Measurements from ENCODE around the gene GIMAP1.
"Not testable (repeated sequence)": the region's sequence is repeated elsewhere in the genome, so short reads cannot be mapped to it uniquely, and the experiment has no call there.

The GIMAP1 gene

DNA sequence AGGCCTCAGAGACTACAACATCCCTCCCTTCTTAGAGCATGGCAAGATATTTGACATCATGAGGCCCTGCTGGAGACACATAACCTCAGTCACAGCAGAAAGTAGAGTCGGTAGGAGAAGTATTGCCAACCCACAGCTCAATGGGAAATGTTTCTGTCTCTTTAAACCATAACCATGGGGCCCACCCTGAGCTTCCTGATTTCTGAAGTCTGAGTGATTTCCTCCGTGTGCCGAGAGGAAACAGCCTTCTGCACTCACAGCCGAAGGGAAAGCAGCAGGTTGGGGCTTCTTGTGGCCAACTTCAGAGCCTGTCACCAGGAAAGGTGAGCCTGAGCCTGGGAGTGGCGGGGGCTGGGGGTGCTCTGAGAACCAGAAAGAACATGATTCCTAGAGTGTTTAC, at the start of gene GIMAP1:
Gene GIMAP1 (plus strand): TSS at position 246 of the 400 bp plus-strand sequence. CDS start 2,435 bp downstream, outside the sequence.
- peak within 1 kb of the TSS; percentile 96 for H3K4me3 Mint-ChIP-seq
- H3K27ac Mint-ChIP-seq (ENCODE audit: low read depth) = peak within 1 kb of the TSS; percentile 90
- H3K36me3 Mint-ChIP-seq (ENCODE audit: insufficient read depth) = peaks cover 36% of the 10 kb centered on the region
- no peaks in the 10 kb centered on the region for H3K27me3 Mint-ChIP-seq
- no peaks in the 10 kb centered on the region for H3K9me3 Mint-ChIP-seq
- DNase-seq (ENCODE audit: low spot score in 2 of 2) = peak in 1 of 2 donors; percentile 45
- peaks cover 73% of the 10 kb centered on the region for H3K4me1 Mint-ChIP-seq
- ATAC-seq (replicated peaks; ENCODE audit: extremely low read depth, poor library complexity, severe bottlenecking) = peak; percentile 82

- Mint-ChIP-seq H3K27ac (ENCODE audit: low read depth) (peak overlapping the region; percentile 98), H3K9me3 (no peaks in the 10 kb centered on the region), H3K27me3 (no peaks in the 10 kb centered on the region), H3K36me3 (ENCODE audit: insufficient read depth) (peaks cover 18% of the 10 kb centered on the region), H3K4me3 (peak overlapping the region; percentile 37), H3K4me1 (peaks cover 77% of the 10 kb centered on the region)
- DNase-seq (ENCODE audit: low spot score in 2 of 2) (peak in 1 of 2 donors; percentile 64), ATAC-seq (replicated peaks; ENCODE audit: extremely low read depth, poor library complexity, severe bottlenecking) (peak; percentile 84)
Measured at GRCh38 chr7:150668472-150668911, 47.9 kb upstream of the GIMAP1 start.

- DNase-seq (ENCODE audit: low spot score in 2 of 2) (no peak), ATAC-seq (replicated peaks; ENCODE audit: extremely low read depth, poor library complexity, severe bottlenecking) (no peak)
- H3K36me3 Mint-ChIP-seq (ENCODE audit: insufficient read depth) = peaks cover 16% of the 10 kb centered on the region
- peaks cover 72% of the 10 kb centered on the region for H3K4me1 Mint-ChIP-seq
- no peaks in the 10 kb centered on the region for H3K9me3 Mint-ChIP-seq
- peak overlapping the region; percentile 37 for H3K4me3 Mint-ChIP-seq
- no peaks in the 10 kb centered on the region for H3K27me3 Mint-ChIP-seq
- H3K27ac Mint-ChIP-seq (ENCODE audit: low read depth) = peak overlapping the region; percentile 98
Measured at GRCh38 chr7:150668977-150669376, 47.4 kb upstream of the GIMAP1 start.

DNA sequence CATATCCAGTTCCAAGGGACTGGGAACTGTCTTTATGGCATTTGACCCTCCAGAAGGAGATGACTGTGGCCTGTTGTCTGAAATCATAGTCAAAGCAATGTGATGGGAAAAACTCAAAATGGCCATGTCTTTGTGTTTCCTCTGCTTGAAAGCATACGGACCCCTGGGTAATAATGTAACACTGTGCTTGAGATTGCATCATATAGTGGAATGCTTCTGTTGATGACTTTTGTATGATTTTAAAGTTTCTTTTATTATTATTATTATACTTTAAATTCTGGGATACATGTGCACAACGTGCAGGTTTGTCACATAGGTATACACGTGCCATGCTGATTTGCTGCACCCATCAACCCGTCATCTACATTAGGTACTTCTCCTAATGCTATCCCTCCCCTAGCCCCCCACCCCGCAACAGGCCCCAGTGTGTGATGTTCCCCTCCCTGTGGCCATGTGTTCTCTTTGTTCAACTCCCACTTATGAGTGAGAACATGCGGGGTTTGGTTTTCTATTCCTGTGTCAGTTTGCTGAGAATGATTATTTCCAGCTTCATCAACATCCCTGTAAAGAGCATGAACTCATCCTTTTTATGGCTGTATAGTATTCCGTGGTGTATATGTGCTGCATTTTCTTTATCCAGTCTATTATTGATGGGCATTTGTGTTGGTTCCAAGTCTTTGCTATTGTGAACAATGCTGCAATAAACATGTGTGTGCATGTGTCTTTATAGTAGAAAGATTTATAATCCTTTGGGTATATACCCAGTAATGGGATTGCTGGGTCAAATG, 44.4 kb upstream of the GIMAP1 start:
- Mint-ChIP-seq H3K27ac (ENCODE audit: low read depth) (peak overlapping the region; percentile 88), H3K4me1 (peaks cover 65% of the 10 kb centered on the region)
- H3K27me3 Mint-ChIP-seq; ATAC-seq (replicated peaks; ENCODE audit: extremely low read depth, poor library complexity, severe bottlenecking); H3K4me3 Mint-ChIP-seq; DNase-seq (ENCODE audit: low spot score in 2 of 2); H3K9me3 Mint-ChIP-seq; H3K36me3 Mint-ChIP-seq (ENCODE audit: insufficient read depth): not testable (repeated sequence)

- H3K27ac Mint-ChIP-seq (ENCODE audit: low read depth) = peak overlapping the region; percentile 91
- ATAC-seq (replicated peaks; ENCODE audit: extremely low read depth, poor library complexity, severe bottlenecking) (no peak), DNase-seq (ENCODE audit: low spot score in 2 of 2) (no peak)
- H3K27me3 Mint-ChIP-seq = no peaks in the 10 kb centered on the region
- H3K9me3 Mint-ChIP-seq = peaks cover 6% of the 10 kb centered on the region
- H3K36me3 Mint-ChIP-seq (ENCODE audit: insufficient read depth) = peaks cover 7% of the 10 kb centered on the region
- H3K4me1 Mint-ChIP-seq = peaks cover 67% of the 10 kb centered on the region
- H3K4me3 Mint-ChIP-seq = peak overlapping the region; percentile 46
Measured at GRCh38 chr7:150675714-150676113, 40.7 kb upstream of the GIMAP1 start.

DNA sequence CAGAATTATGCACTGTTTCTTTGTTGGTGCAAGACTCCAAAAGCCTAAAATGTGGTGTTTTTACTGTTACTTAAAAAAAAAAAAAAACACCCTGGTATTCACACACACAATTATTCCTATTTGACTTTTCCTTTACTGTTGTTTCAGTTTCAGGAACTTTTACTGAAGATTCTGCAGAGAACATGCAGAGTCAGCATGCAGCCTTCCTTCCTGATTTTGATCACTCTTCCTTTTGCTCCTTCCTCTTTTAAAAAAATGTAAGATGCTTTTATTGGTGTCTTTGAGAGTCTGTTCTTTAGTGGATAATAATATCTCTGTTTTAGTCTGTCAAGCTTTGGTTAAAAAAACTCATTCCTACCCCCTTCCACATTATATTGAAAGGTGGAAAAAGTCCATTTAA, 40.1 kb upstream of the GIMAP1 start:
- H3K27me3 Mint-ChIP-seq; H3K9me3 Mint-ChIP-seq; H3K36me3 Mint-ChIP-seq (ENCODE audit: insufficient read depth); DNase-seq (ENCODE audit: low spot score in 2 of 2); ATAC-seq (replicated peaks; ENCODE audit: extremely low read depth, poor library complexity, severe bottlenecking): not testable (repeated sequence)
- H3K4me1 Mint-ChIP-seq = peaks cover 67% of the 10 kb centered on the region
- H3K27ac Mint-ChIP-seq (ENCODE audit: low read depth) = peak overlapping the region; percentile 91
- H3K4me3 Mint-ChIP-seq = peak overlapping the region; percentile 65

DNA sequence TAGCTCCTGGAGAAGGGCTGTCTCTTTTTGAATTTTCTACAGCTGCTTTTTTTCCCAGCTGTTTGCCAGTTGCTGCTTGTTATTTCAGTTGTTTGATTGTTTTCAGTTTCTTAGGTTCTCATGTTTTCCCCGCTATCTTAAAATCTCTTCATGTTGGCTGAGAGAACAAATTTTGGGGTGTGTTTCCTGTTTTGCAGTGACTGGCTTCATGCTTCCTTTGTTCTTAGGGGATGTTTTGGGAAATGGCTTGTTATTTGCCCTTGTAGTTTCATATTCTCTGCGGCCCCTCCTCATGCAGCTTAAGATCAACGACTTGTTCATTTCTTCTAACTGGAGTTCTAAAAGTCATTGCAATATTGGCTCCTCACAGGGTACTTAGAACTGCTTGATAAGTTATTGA, 39.6 kb upstream of the GIMAP1 start:
- Mint-ChIP-seq H3K4me1 (peaks cover 67% of the 10 kb centered on the region), H3K27ac (ENCODE audit: low read depth) (peak overlapping the region; percentile 91), H3K4me3 (peak overlapping the region; percentile 65)
- not testable (repeated sequence) for DNase-seq (ENCODE audit: low spot score in 2 of 2); H3K27me3 Mint-ChIP-seq; H3K9me3 Mint-ChIP-seq; H3K36me3 Mint-ChIP-seq (ENCODE audit: insufficient read depth)
- ATAC-seq (replicated peaks; ENCODE audit: extremely low read depth, poor library complexity, severe bottlenecking) = peak; percentile 96

DNA sequence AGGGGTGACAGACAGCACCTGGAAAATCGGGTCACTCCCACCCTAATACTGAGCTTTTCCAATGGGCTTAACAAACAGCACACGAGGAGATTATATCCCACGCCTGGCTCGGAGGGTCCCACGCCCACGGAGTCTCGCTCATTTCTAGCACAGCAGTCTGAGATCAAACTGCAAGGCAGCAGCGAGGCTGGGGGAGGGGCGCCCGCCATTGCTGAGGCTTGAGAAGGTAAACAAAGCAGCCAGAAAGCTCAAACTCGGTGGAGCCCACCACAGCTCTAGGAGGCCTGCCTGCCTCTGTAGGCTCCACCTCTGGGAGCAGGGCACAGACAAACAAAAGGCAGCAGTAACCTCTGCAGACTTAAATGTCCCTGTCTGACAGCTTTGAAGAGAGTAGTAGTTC, 37.8 kb upstream of the GIMAP1 start:
- H3K9me3 Mint-ChIP-seq; H3K36me3 Mint-ChIP-seq (ENCODE audit: insufficient read depth): not testable (repeated sequence)
- peak overlapping the region; percentile 50 for H3K4me3 Mint-ChIP-seq

DNA sequence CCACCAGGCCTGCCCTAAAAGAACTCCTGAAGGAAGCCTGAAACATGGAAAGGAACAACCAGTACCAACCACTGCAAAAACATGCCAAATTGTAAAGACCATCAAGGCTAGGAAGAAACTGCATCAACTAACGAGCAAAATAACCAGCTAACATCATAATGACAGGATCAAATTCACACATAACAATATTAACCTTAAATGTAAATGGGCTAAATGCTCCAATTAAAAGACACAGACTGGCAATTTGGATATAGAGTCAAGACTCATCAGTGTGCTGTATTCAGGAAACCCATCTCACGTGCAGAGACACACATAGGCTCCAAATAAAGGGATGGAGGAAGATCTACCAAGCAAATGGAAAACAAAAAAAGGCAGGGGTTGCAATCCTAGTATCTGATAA, 36.0 kb upstream of the GIMAP1 start:
- H3K27ac Mint-ChIP-seq (ENCODE audit: low read depth) = peak overlapping the region; percentile 98

More for the DNA sequence above, 37.8 kb upstream of the GIMAP1 start:
- Mint-ChIP-seq H3K27ac (ENCODE audit: low read depth) (peak overlapping the region; percentile 38), H3K4me1 (peaks cover 77% of the 10 kb centered on the region)
- H3K27me3 Mint-ChIP-seq; ATAC-seq (replicated peaks; ENCODE audit: extremely low read depth, poor library complexity, severe bottlenecking); DNase-seq (ENCODE audit: low spot score in 2 of 2): not testable (repeated sequence)

GRCh38 chr7:150685219-150686029, 31.0 kb upstream of the GIMAP1 start, which contains the start of gene GIMAP2:
TSS of gene GIMAP2 (plus strand) at chr7:150685706. CDS start at chr7:150687060, 1,354 bp downstream.
- peak within 1 kb of the TSS; percentile 98 for H3K27ac Mint-ChIP-seq (ENCODE audit: low read depth)
- H3K4me1 Mint-ChIP-seq = peaks cover 87% of the 10 kb centered on the region
- peak within 1 kb of the TSS; percentile 95 for H3K4me3 Mint-ChIP-seq
- peaks cover 12% of the 10 kb centered on the region for H3K9me3 Mint-ChIP-seq
- peak; percentile 84 for ATAC-seq (replicated peaks; ENCODE audit: extremely low read depth, poor library complexity, severe bottlenecking)
- peaks cover 39% of the 10 kb centered on the region for H3K36me3 Mint-ChIP-seq (ENCODE audit: insufficient read depth)
- H3K27me3 Mint-ChIP-seq = no peaks in the 10 kb centered on the region
- DNase-seq (ENCODE audit: low spot score in 2 of 2) = no peak

More for the DNA sequence above, 36.0 kb upstream of the GIMAP1 start:
- H3K27me3 Mint-ChIP-seq; ATAC-seq (replicated peaks; ENCODE audit: extremely low read depth, poor library complexity, severe bottlenecking); H3K36me3 Mint-ChIP-seq (ENCODE audit: insufficient read depth); DNase-seq (ENCODE audit: low spot score in 2 of 2); H3K9me3 Mint-ChIP-seq; H3K4me3 Mint-ChIP-seq: not testable (repeated sequence)
- peaks cover 86% of the 10 kb centered on the region for H3K4me1 Mint-ChIP-seq

DNA sequence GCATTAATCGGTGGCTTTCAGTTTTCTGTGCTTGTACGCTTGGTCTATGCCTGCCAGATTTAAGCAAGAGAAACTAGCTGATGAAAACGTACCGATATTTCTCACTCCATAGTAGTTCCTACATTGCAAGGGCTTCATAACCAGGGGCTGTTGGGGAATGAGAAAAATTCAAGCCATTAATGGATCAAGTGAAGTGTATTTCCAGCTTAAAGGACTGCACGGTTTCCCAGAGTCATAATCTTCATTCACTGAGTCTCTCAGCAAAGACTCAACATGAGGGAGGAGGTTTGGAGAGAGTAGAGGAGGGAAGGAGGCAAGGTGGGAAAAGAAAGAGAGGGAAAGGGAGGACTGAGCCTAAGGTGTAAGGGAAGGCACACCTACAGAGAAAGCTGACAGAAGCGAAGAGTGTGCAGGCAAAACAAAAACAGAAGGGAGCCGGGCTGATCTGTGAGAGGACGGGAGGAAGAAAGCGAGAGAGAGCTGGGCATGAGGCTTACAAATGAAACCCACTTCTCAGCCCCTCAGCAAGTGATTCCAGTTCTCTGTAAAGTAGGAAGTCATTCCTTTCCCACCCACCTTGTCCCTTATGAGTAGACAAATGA, 30.3 kb upstream of the GIMAP1 start:
- DNase-seq (ENCODE audit: low spot score in 2 of 2) (no peak), ATAC-seq (replicated peaks; ENCODE audit: extremely low read depth, poor library complexity, severe bottlenecking) (peak; percentile 52)
- peak overlapping the region; percentile 98 for H3K27ac Mint-ChIP-seq (ENCODE audit: low read depth)
- H3K4me3 Mint-ChIP-seq = peak overlapping the region; percentile 95
- no peaks in the 10 kb centered on the region for H3K27me3 Mint-ChIP-seq
- peaks cover 16% of the 10 kb centered on the region for H3K9me3 Mint-ChIP-seq
- peaks cover 84% of the 10 kb centered on the region for H3K4me1 Mint-ChIP-seq
- H3K36me3 Mint-ChIP-seq (ENCODE audit: insufficient read depth) = peaks cover 46% of the 10 kb centered on the region

DNA sequence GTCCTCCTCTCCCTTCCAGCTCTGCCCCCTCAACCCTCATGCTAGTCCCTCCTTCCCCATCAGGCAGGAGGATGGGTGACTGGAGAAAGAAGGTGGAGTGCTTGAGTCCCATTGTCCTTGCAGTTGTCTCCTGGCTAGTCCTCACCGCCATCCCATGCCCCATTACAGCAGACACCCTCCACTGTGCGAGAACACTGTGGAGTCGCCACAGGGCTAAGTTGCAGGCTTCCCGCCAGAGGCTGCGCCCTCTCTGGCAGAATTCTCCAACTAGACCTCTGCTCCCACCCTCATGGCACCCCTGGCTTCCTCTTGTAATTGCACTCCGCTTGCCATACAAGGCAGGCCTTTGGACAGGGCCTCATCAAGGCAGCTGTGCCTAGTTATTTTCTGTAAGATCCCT, 27.8 kb upstream of the GIMAP1 start:
- H3K27me3 Mint-ChIP-seq = no peaks in the 10 kb centered on the region
- H3K27ac Mint-ChIP-seq (ENCODE audit: low read depth) = peak overlapping the region; percentile 98
- peak overlapping the region; percentile 95 for H3K4me3 Mint-ChIP-seq
- ATAC-seq (replicated peaks; ENCODE audit: extremely low read depth, poor library complexity, severe bottlenecking) = no peak
- peaks cover 19% of the 10 kb centered on the region for H3K9me3 Mint-ChIP-seq
- DNase-seq (ENCODE audit: low spot score in 2 of 2) = no peak
- H3K36me3 Mint-ChIP-seq (ENCODE audit: insufficient read depth) = peaks cover 46% of the 10 kb centered on the region
- H3K4me1 Mint-ChIP-seq = peaks cover 70% of the 10 kb centered on the region
